GM12878 (cell line): ENCODE results near the gene UBR7.

Experiments used
- EZH2 ChIP-seq: IDR thresholded peaks from 2 replicates; pipeline ENCODE4 v1.6.1; 2012; ENCODE audit warnings: low read depth, mild to moderate bottlenecking, control low read depth, inconsistent platforms, low read length, borderline replicate concordance; ENCODE audit not compliant: control insufficient read depth
- MXI1 ChIP-seq: fragments of 150-350 bp; IDR thresholded peaks from 2 replicates; pipeline ENCODE4 v1.6.1; 2011; ENCODE audit warnings: low read depth, mild to moderate bottlenecking, inconsistent platforms, low read length, improper control_type of control experiment
- PAX5 ChIP-seq: IDR thresholded peaks from 2 replicates; pipeline ENCODE4 v1.6.1; 2011; ENCODE audit warnings: low read depth, low read length, borderline replicate concordance
- POLR2AphosphoS2 ChIP-seq: IDR thresholded peaks from 2 replicates; pipeline ENCODE4 v1.6.1; 2011; ENCODE audit warnings: low read depth, mild to moderate bottlenecking, low read length, improper control_type of control experiment, moderate library complexity
- RCOR1 ChIP-seq: conservative IDR thresholded peaks from 2 replicates; pipeline ENCODE4 v1.6.1; 2012; ENCODE audit warnings: low read depth, low read length, improper control_type of control experiment
- RFX5 ChIP-seq: IDR thresholded peaks from 2 replicates; pipeline ENCODE4 v1.6.1; 2011; ENCODE audit warnings: low read depth, low read length, improper control_type of control experiment
- SIX5 ChIP-seq: IDR thresholded peaks from 2 replicates; pipeline ENCODE4 v1.6.1; 2011; ENCODE audit warnings: mild to moderate bottlenecking, low read depth, low read length, moderate library complexity; ENCODE audit not compliant: severe bottlenecking
- SUPT20H ChIP-seq: IDR thresholded peaks from 2 replicates; pipeline ENCODE4 v1.6.1; 2011; ENCODE audit warnings: low read depth, mild to moderate bottlenecking, low read length, moderate library complexity, borderline replicate concordance; ENCODE audit not compliant: control insufficient read depth
- TARDBP ChIP-seq: IDR thresholded peaks from 2 replicates; pipeline ENCODE4 v1.6.1; 2016; ENCODE audit warnings: borderline replicate concordance
- ZNF207 ChIP-seq: fragments of 450-650 bp; IDR thresholded peaks from 2 replicates; pipeline ENCODE4 v1.6.1; 2014; ENCODE audit warnings: antibody characterized with exemption, mild to moderate bottlenecking, borderline replicate concordance
- TF ChIP-seq, protein P1 (sequence below), 3 experiments: IDR thresholded peaks in 2 of 3; conservative IDR thresholded peaks in 1 of 3; 2 replicates each; pipeline ENCODE4 v1.5.1; 2011; ENCODE audit warnings: low read depth in 3 of 3, low read length in 3 of 3, mild to moderate bottlenecking in 3 of 3, control low read depth in 2 of 3, moderate library complexity in 2 of 3, inconsistent platforms in 1 of 3, mixed read lengths in 1 of 3; ENCODE audit not compliant: control insufficient read depth in 2 of 3, insufficient read depth in 1 of 3; ENCODE audit errors: extremely low read depth in 1 of 3

GRCh38 chr14:93183596-93184317 lies 23.3 kb upstream of the UBR7 start:
- TF ChIP-seq RFX5 (no peak), PAX5 (no peak), MXI1 (no peak), POLR2AphosphoS2 (0 out of 2 replicates have a peak, but pooled peaks have one; percentile 4), SIX5 (no peak), TARDBP (no peak), RCOR1 (no peak), ZNF207 (no peak), EZH2 (no peak), SUPT20H (no peak)
- TF ChIP-seq, protein P1, sequence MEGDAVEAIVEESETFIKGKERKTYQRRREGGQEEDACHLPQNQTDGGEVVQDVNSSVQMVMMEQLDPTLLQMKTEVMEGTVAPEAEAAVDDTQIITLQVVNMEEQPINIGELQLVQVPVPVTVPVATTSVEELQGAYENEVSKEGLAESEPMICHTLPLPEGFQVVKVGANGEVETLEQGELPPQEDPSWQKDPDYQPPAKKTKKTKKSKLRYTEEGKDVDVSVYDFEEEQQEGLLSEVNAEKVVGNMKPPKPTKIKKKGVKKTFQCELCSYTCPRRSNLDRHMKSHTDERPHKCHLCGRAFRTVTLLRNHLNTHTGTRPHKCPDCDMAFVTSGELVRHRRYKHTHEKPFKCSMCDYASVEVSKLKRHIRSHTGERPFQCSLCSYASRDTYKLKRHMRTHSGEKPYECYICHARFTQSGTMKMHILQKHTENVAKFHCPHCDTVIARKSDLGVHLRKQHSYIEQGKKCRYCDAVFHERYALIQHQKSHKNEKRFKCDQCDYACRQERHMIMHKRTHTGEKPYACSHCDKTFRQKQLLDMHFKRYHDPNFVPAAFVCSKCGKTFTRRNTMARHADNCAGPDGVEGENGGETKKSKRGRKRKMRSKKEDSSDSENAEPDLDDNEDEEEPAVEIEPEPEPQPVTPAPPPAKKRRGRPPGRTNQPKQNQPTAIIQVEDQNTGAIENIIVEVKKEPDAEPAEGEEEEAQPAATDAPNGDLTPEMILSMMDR (IDR thresholded peaks at IDR 0.05 in 2 of 3, conservative IDR thresholded peaks at IDR 0.05 in 1 of 3; ENCODE audit: control insufficient read depth in 2 of 3, extremely low read depth in 1 of 3, insufficient read depth in 1 of 3, low read depth in 3 of 3, low read length in 3 of 3): no peak
